ENCODE data around the gene SEMA4G. TPM values are rescaled to one million over a fixed set of nuclear protein-coding genes. Genes with fewer than 3 reads are reported as not detected.

SEMA4G gene
- total RNA-seq, 2 experiments from 2014 or later: 0.21 to 0.41 TPM

DNA sequence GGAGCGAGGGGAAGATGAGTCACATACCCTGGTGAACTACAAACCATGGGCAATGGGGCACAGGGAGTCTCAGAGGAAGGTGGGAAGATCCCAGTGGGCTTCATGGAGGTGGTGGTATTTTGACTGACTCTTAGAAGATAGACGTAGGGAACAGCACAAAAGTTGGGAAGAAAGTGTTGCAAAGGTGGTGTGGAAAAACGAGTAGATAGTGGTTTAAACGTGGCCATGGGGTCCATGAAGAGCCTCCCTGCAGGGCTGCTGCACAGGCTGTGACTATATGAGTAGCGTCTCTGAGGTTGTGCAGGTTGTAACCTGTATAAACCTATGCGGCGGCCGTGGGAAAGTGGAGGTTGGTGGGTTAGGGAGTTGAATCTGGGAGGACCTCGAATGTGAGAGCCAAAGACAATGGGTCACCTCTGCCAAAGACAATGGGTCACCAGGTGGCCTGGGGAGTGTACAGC, 44.1 kb downstream of the SEMA4G start:
- Histone ChIP-seq H3K36me3 (ENCODE audit: insufficient read depth, low read length) (no peaks in the 10 kb centered on the region), H4K20me1 (ENCODE audit: insufficient read depth, low read length) (no peaks in the 10 kb centered on the region), H3K4me3 (ENCODE audit: low read depth, low read length, poor library complexity, severe bottlenecking) (no peak overlapping the region), H3K4me2 (ENCODE audit: low read length) (no peak overlapping the region), H3K4me1 (ENCODE audit: insufficient read depth, low read length, poor library complexity, severe bottlenecking) (peaks cover 6% of the 10 kb centered on the region), H3K9me3 (ENCODE audit: low read length) (no peaks in the 10 kb centered on the region), H2AFZ (ENCODE audit: low read length) (no peak overlapping the region), H3K27ac (ENCODE audit: low read depth, low read length, poor library complexity, severe bottlenecking) (no peak overlapping the region), H3K79me2 (ENCODE audit: insufficient read depth, low read depth, low read length) (no peaks in the 10 kb centered on the region), H3K9me2 (ENCODE audit: insufficient read depth, low read length) (no peaks in the 10 kb centered on the region)
- intact Hi-C loops (cut with micrococcal nuclease; ENCODE audit: unreplicated experiment): loop anchor here (5.0 kb wide), 1 partner anchor 1181 kb away; no protein-coding TSS in a partner anchor
- TF ChIP-seq, protein P1, sequence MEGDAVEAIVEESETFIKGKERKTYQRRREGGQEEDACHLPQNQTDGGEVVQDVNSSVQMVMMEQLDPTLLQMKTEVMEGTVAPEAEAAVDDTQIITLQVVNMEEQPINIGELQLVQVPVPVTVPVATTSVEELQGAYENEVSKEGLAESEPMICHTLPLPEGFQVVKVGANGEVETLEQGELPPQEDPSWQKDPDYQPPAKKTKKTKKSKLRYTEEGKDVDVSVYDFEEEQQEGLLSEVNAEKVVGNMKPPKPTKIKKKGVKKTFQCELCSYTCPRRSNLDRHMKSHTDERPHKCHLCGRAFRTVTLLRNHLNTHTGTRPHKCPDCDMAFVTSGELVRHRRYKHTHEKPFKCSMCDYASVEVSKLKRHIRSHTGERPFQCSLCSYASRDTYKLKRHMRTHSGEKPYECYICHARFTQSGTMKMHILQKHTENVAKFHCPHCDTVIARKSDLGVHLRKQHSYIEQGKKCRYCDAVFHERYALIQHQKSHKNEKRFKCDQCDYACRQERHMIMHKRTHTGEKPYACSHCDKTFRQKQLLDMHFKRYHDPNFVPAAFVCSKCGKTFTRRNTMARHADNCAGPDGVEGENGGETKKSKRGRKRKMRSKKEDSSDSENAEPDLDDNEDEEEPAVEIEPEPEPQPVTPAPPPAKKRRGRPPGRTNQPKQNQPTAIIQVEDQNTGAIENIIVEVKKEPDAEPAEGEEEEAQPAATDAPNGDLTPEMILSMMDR (conservative IDR thresholded peaks at IDR 0.05; ENCODE audit: low read length): no peak
- no peak for TF ChIP-seq EZH2phosphoT487 (IDR thresholded peaks at IDR 0.05; ENCODE audit: borderline replicate concordance, low read depth, low read length)
- no TSS peak for BruUV-seq (replicated peaks)
- ChIA-PET POLR2A (interaction anchor here (0.6 kb wide), 1 partner anchor 13 kb away, joined by 3 read pairs; no protein-coding TSS in a partner anchor), CTCF (ENCODE audit: unreplicated experiment) (interaction anchor here (0.6 kb wide), 1 partner anchor 33 kb away, joined by 4 read pairs; no protein-coding TSS in a partner anchor)
- no peak for DNase-seq (ENCODE audit: low spot score)

DNA sequence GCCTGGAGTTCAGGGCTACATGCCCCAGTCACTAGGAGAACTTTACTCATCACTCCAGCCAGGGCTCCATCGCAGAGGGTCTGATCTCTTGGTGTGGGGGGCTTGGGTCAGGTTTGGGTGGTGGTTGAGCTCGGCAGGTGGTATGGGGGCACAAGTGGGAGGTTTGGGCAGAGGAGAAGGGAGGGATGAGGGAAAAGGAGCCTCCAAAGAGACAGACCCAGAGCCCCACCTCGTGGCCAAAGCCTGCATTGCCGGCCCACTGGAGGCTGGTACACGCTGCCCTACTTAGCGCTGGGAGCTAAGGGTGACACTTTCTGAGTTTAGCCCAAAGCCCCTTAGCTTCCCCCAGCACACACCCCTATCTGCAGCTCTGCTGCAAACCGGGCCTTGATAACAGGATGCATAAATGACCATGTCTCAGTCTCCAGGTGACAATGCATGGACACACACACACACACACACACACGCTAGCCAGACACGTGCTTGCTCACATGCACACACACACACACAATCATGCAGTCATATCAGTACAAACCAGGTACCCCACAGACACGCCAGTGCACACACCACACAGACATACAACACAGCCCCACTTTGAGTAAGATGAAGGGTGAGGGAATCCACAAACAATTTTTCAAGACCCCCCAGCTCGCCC, 45.1 kb downstream of the SEMA4G start:
- CTCF ChIA-PET (ENCODE audit: unreplicated experiment): interaction anchor here (0.5 to 1.3 kb wide), 7 partner anchors 10 to 235 kb away, joined by 3 to 6 read pairs (median 3); partner anchors contain the start of gene KAZALD1
- no peak overlapping the region for H3K4me3 ChIP-seq (ENCODE audit: low read depth, low read length, poor library complexity, severe bottlenecking)
- no peaks in the 10 kb centered on the region for H3K9me3 ChIP-seq (ENCODE audit: low read length)
- no peaks in the 10 kb centered on the region for H4K20me1 ChIP-seq (ENCODE audit: insufficient read depth, low read length)
- no peaks in the 10 kb centered on the region for H3K36me3 ChIP-seq (ENCODE audit: insufficient read depth, low read length)
- H3K79me2 ChIP-seq (ENCODE audit: insufficient read depth, low read depth, low read length): no peaks in the 10 kb centered on the region
- no peak overlapping the region for H2AFZ ChIP-seq (ENCODE audit: low read length)
- no peak overlapping the region for H3K27ac ChIP-seq (ENCODE audit: low read depth, low read length, poor library complexity, severe bottlenecking)
- peak; percentile 65 for DNase-seq (ENCODE audit: low spot score)
- H3K9me2 ChIP-seq (ENCODE audit: insufficient read depth, low read length): no peaks in the 10 kb centered on the region
- TF ChIP-seq, protein P1 (conservative IDR thresholded peaks at IDR 0.05; ENCODE audit: low read length): peak; percentile 89
- no peak for TF ChIP-seq EZH2phosphoT487 (IDR thresholded peaks at IDR 0.05; ENCODE audit: borderline replicate concordance, low read depth, low read length)
- no TSS peak for BruUV-seq (replicated peaks)
- intact Hi-C loops (cut with micrococcal nuclease; ENCODE audit: unreplicated experiment): loop anchor here (1.0 to 5.0 kb wide), 3 partner anchors 16 to 1182 kb away; partner anchors contain the start of gene SEMA4G
- H3K4me1 ChIP-seq (ENCODE audit: insufficient read depth, low read length, poor library complexity, severe bottlenecking): peaks cover 11% of the 10 kb centered on the region
- no peak overlapping the region for H3K4me2 ChIP-seq (ENCODE audit: low read length)
- POLR2A ChIA-PET: interaction anchor here (0.6 kb wide), 3 partner anchors 30 to 515 kb away, joined by 3 to 4 read pairs (median 3); no protein-coding TSS in a partner anchor

Measured in OCI-LY7 (cell line).